Stomach (tissue), 9 donors: ENCODE data around the gene SPANXN2. TPM values are rescaled to one million over a fixed set of nuclear protein-coding genes. Genes with fewer than 3 reads are reported as not detected.

Source experiments
- DNase-seq, 2 donors: peaks; one replicate each; pipeline versions ENCODE4 v3.0.0 to v3.0.0-alpha.2; 2013 to 2019
- H3K27ac ChIP-seq, 5 donors: fragments of 200-600 bp in 4 of 5; sonication (generic) in 4 of 5; one replicate each; pipeline ENCODE4 v1.5.1; 2013 to 2019; ENCODE audit warnings: mild to moderate bottlenecking in 1 of 5, moderate library complexity in 1 of 5
- H3K27me3 ChIP-seq, 3 donors: fragments of 200-600 bp; sonication (generic); one replicate each; pipeline ENCODE4 v1.5.1; 2017 to 2019; ENCODE audit warnings: mixed run types in 1 of 3
- H3K36me3 ChIP-seq, 4 donors: fragments of 200-600 bp; sonication (generic); 1 replicate in 3 of 4; 2 replicates in 1 of 4; pipeline ENCODE4 v1.5.1; 2016 to 2019
- H3K4me1 ChIP-seq, 4 donors: fragments of 200-600 bp; sonication (generic); one replicate each; pipeline ENCODE4 v1.5.1; 2016 to 2019
- H3K4me3 ChIP-seq, 4 donors: fragments of 200-600 bp; sonication (generic) in 3 of 4; one replicate each; pipeline ENCODE4 v1.5.1; 2016 to 2019; ENCODE audit warnings: mild to moderate bottlenecking in 1 of 4
- H3K9me3 ChIP-seq, 4 donors: fragments of 200-600 bp; sonication (generic); one replicate each; pipeline ENCODE4 v1.5.1; 2016 to 2019
- EP300 ChIP-seq: sonication (generic); formaldehyde crosslinking; IDR thresholded peaks from one replicate; pipeline ENCODE4 v1.6.1; 2017; ENCODE audit warnings: antibody characterized with exemption
- POLR2A ChIP-seq, 4 donors: fragments of 450-650 bp; IDR thresholded peaks; one replicate each; pipeline ENCODE4 v1.6.1; 2016; ENCODE audit warnings: antibody characterized with exemption in 4 of 4, control low read depth in 2 of 4, mild to moderate bottlenecking in 1 of 4, moderate library complexity in 1 of 4
- POLR2AphosphoS5 ChIP-seq, 3 donors: sonication (generic); formaldehyde crosslinking; IDR thresholded peaks; one replicate each; pipeline ENCODE4 v1.6.1; 2016; ENCODE audit warnings: antibody characterized with exemption in 3 of 3
- WGBS, 5 donors: extraction: QIAGEN DNeasy Blood & Tissue Kit in 3 of 5; methylation state at CpG; one replicate each; pipeline versions ENCODE4 v1.1.5 to v1.1.7; 2013 to 2018; 5-methylcytosine and 5-hydroxymethylcytosine counted together
- intact Hi-C: fragments of 100-400 bp; cut with DNase I; formaldehyde crosslinking; loops from one replicate; pipeline ENCODE4 v1.15.1; 2023; ENCODE audit warnings: low total_unique reads
- polyA plus RNA-seq, 3 donors: library from polyadenylated mRNA; stranded (reverse); fragments of 200-250 nt; gene quantifications; one replicate each; pipeline ENCODE4 v1.2.3, GENCODE V29; 2013
- total RNA-seq, 5 donors: library from RNA; depleted of rRNA; stranded (reverse); fragments of >200 nt; gene quantifications; one replicate each; pipeline versions ENCODE4 v1.1.0 to v1.2.3, GENCODE V29; 2014 to 2016
- TF ChIP-seq, protein P1 (sequence below), 7 experiments: fragments of 450-650 bp in 4 of 7; fragments of 200-600 bp in 3 of 7; sonication (generic) in 3 of 7; IDR thresholded peaks; one replicate each; pipeline ENCODE4 v1.5.1; 2016 to 2019; ENCODE audit warnings: antibody characterized with exemption in 7 of 7, control low read depth in 2 of 7, mild to moderate bottlenecking in 1 of 7
- donor health status: healthy with polysubstance abuse.
- donor health status: Bipolar disorder and iron deficiency.
- donor health status: healthy.

The SPANXN2 gene
- total and polyA plus RNA-seq, 8 donors = not detected

- Histone ChIP-seq H3K27me3 (no peaks in the 10 kb centered on the region), H3K9me3 (no peaks in the 10 kb centered on the region), H3K36me3 (no peaks in the 10 kb centered on the region), H3K4me1 (no peaks in the 10 kb centered on the region), H3K27ac (no peak overlapping the region), H3K4me3 (no peak overlapping the region)
- intact Hi-C loops = no loop called here
- no peak for DNase-seq
- TF ChIP-seq, protein P1, sequence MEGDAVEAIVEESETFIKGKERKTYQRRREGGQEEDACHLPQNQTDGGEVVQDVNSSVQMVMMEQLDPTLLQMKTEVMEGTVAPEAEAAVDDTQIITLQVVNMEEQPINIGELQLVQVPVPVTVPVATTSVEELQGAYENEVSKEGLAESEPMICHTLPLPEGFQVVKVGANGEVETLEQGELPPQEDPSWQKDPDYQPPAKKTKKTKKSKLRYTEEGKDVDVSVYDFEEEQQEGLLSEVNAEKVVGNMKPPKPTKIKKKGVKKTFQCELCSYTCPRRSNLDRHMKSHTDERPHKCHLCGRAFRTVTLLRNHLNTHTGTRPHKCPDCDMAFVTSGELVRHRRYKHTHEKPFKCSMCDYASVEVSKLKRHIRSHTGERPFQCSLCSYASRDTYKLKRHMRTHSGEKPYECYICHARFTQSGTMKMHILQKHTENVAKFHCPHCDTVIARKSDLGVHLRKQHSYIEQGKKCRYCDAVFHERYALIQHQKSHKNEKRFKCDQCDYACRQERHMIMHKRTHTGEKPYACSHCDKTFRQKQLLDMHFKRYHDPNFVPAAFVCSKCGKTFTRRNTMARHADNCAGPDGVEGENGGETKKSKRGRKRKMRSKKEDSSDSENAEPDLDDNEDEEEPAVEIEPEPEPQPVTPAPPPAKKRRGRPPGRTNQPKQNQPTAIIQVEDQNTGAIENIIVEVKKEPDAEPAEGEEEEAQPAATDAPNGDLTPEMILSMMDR (IDR thresholded peaks at IDR 0.05) = no peak
- no peak for TF ChIP-seq POLR2A (IDR thresholded peaks at IDR 0.05)
- no peak for TF ChIP-seq POLR2AphosphoS5 (IDR thresholded peaks at IDR 0.05)
- TF ChIP-seq EP300 = no peak
- 37 to 56% (median 52%) methylated on average over 5 of the region's 5 CpGs for WGBS, 5 donors
Observed at GRCh38 chrX:143663755-143664154, 56.8 kb downstream of the SPANXN2 start.

Other genes starting within 250 kb of the SPANXN2 start
- not detected for gene SPANXN3, start 203.3 kb downstream of the SPANXN2 start, total RNA-seq
- gene SPANXN3, start 203.3 kb downstream of the SPANXN2 start, polyA plus RNA-seq = not detected
- 1 to 10 TPM in 1 of 5 donors, under 1 TPM in 1, not detected in 3; 0.29 to 6.2 TPM for gene SLITRK4, start 84.7 kb downstream of the SPANXN2 start, total RNA-seq
- gene SLITRK4, start 84.7 kb downstream of the SPANXN2 start, polyA plus RNA-seq = under 1 TPM; 0.03 to 0.15 (median 0.06) TPM
- gene UBE2NL, start 163.3 kb upstream of the SPANXN2 start, total RNA-seq = not detected
- gene UBE2NL, start 163.3 kb upstream of the SPANXN2 start, polyA plus RNA-seq = not detected